Panc1 (cell line): ENCODE measurements around the gene SMIM1. TPM values are rescaled to one million over a fixed set of nuclear protein-coding genes. Genes with fewer than 3 reads are reported as not detected.

Experiments
- ATAC-seq: fragments of 200-7000 bp; cut with Tn5 transposase; 2 replicates; pipeline ENCODE4 v1.9.1; 2020; ENCODE audit warnings: mild to moderate bottlenecking, moderate library complexity
- BruUV-seq: library from RNA; stranded (reverse); fragments of 400-500 nt; replicated peaks from 2 replicates; lab custom pipeline; 2021; lab: Mats Ljungman, UMichigan
- CTCF ChIA-PET: fragments of 300-600 bp; sonication (Branson Sonifier 250); formaldehyde crosslinking; loops from one replicate; lab custom pipeline; 2022; ENCODE audit warnings: antibody characterized with exemption; lab: Charles Lee
- POLR2A ChIA-PET: fragments of 300-600 bp; sonication (Branson Sonifier 250); formaldehyde crosslinking; loops from one replicate; lab custom pipeline; 2022; ENCODE audit warnings: antibody characterized with exemption; lab: Charles Lee
- DNase-seq: peaks from one replicate; pipeline ENCODE4 v3.0.0-alpha.2; 2010; ENCODE audit warnings: low read depth, low spot score
- H3K27ac ChIP-seq: 2 replicates; pipeline ENCODE4 v1.5.1; 2011; ENCODE audit warnings: mild to moderate bottlenecking, low read length, inconsistent platforms
- H3K27me3 ChIP-seq: fragments of 200-500 bp; sonication (Bioruptor generic); 2 replicates; pipeline ENCODE4 v1.6.0; 2014; ENCODE audit warnings: low read length, inconsistent platforms; ENCODE audit not compliant: control insufficient read depth, insufficient read depth
- H3K36me3 ChIP-seq: fragments of 200-500 bp; sonication (Bioruptor generic); 2 replicates; pipeline ENCODE4 v1.5.1; 2014; ENCODE audit warnings: inconsistent platforms, mild to moderate bottlenecking, low read length, moderate library complexity; ENCODE audit not compliant: control insufficient read depth, insufficient read depth
- H3K4me1 ChIP-seq: 2 replicates; pipeline ENCODE4 v1.5.1; 2011; ENCODE audit warnings: inconsistent platforms, mild to moderate bottlenecking, low read length, moderate library complexity; ENCODE audit not compliant: control insufficient read depth, insufficient read depth
- H3K4me3 ChIP-seq, 2 experiments: 2 replicates each; pipeline ENCODE4 v1.5.1; 2011 to 2012; ENCODE audit warnings: low read depth in 2 of 2, low read length in 2 of 2, mild to moderate bottlenecking in 2 of 2, inconsistent platforms in 1 of 2, moderate library complexity in 1 of 2
- H3K9me3 ChIP-seq: fragments of 200-500 bp; sonication (Bioruptor generic); 2 replicates; pipeline ENCODE4 v1.5.1; 2014; ENCODE audit warnings: low read depth, mild to moderate bottlenecking, inconsistent platforms, low read length, moderate library complexity; ENCODE audit not compliant: control insufficient read depth, insufficient read depth
- POLR2AphosphoS5 ChIP-seq: IDR thresholded peaks from 2 replicates; pipeline ENCODE4 v1.6.1; 2012; ENCODE audit warnings: mild to moderate bottlenecking, low read depth, low read length, moderate library complexity
- SIN3A ChIP-seq: IDR thresholded peaks from 2 replicates; pipeline ENCODE4 v1.6.1; 2012; ENCODE audit warnings: low read depth, mild to moderate bottlenecking, low read length, moderate library complexity, borderline replicate concordance; ENCODE audit not compliant: insufficient read depth
- TCF7L2 ChIP-seq: IDR thresholded peaks from 2 replicates; pipeline ENCODE4 v1.6.1; 2011; ENCODE audit warnings: mild to moderate bottlenecking, low read depth, low read length, inconsistent platforms
- in situ Hi-C: cut with HindIII; loops from 2 replicates; pipeline ENCODE4 v1.10.0; 2016; ENCODE audit warnings: low sequenced_read_pairs, low pct_unique_long_range_greater_than_20kb
- intact Hi-C: fragments of 100-400 bp; cut with micrococcal nuclease; formaldehyde crosslinking; loops from one replicate; pipeline ENCODE4 v1.10.0; 2022; ENCODE audit not compliant: unreplicated experiment
- total RNA-seq: library from RNA; stranded (reverse); gene quantifications from one replicate; pipeline ENCODE4 v1.2.1, GENCODE V29; 2021; ENCODE audit not compliant: unreplicated experiment
- TF ChIP-seq, protein P1 (sequence below), 2 experiments: IDR thresholded peaks; 2 replicates each; pipeline ENCODE4 v1.6.1; 2011 to 2012; ENCODE audit warnings: low read depth in 2 of 2, control low read depth in 1 of 2, low read length in 1 of 2, mild to moderate bottlenecking in 1 of 2, moderate library complexity in 1 of 2; ENCODE audit not compliant: insufficient read depth in 1 of 2
- TF ChIP-seq, protein P2 (sequence below): fragments of 450-650 bp; IDR thresholded peaks from 2 replicates; pipeline ENCODE4 v1.5.1; 2017; ENCODE audit warnings: mild to moderate bottlenecking

SMIM1 gene
- total RNA-seq, 1 experiment from 2014 or later: 35.5 TPM

- POLR2A ChIA-PET: no interaction called here
- BruUV-seq: no TSS peak
Observed at GRCh38 chr1:3787349-3787715, 14.8 kb downstream of the SMIM1 start.

DNA sequence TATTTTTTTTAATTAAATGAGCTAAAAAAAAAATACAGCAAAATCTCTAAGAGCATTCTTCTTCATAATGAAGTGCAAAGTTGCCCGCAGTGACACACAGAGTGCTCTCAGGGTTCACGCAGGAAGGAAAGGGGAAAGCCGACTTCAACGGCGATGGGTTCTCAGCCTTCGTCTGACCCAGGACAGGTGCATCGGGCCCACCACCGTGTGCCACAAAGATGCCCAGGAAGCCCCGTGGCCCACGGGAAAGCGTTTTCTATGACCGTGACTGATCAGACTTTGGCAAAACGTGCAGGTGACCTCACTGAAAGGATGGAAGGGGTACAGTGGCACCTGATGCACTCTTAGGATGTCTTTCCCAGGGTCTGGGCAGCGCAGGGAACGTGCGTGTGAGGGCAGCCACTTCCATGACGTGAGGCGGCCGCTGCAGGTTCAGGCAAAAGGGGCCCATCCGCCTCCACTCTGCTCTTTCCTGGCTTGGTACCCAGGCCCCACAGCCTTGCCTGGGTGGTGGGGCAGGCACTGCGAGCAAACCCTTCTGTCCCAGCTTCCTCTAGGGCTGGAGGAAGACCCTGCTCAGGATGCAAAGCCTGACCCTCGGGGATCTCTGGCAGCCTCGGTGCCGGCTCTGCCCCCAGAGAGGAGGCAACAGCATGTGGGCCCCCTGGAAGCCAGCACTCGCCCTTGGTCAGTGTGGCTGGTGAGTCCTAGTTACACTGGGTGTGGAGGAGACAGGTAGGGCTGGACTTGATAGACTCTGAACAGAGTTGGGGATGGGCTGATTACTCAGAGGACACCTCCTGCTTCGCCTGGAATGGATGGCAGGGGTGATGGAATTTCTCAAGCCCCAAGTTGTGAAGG, 15.4 kb downstream of the SMIM1 start:
- no TSS peak for BruUV-seq
- no peaks in the 10 kb centered on the region for H3K27me3 ChIP-seq
- no peak overlapping the region for H3K27ac ChIP-seq
- no peak overlapping the region for H3K4me3 ChIP-seq
- H3K36me3 ChIP-seq: peaks cover 2% of the 10 kb centered on the region; the same call in 1 of the 2 replicates
- no peak for TF ChIP-seq TCF7L2
- no peak for TF ChIP-seq POLR2AphosphoS5
- TF ChIP-seq, protein P1, sequence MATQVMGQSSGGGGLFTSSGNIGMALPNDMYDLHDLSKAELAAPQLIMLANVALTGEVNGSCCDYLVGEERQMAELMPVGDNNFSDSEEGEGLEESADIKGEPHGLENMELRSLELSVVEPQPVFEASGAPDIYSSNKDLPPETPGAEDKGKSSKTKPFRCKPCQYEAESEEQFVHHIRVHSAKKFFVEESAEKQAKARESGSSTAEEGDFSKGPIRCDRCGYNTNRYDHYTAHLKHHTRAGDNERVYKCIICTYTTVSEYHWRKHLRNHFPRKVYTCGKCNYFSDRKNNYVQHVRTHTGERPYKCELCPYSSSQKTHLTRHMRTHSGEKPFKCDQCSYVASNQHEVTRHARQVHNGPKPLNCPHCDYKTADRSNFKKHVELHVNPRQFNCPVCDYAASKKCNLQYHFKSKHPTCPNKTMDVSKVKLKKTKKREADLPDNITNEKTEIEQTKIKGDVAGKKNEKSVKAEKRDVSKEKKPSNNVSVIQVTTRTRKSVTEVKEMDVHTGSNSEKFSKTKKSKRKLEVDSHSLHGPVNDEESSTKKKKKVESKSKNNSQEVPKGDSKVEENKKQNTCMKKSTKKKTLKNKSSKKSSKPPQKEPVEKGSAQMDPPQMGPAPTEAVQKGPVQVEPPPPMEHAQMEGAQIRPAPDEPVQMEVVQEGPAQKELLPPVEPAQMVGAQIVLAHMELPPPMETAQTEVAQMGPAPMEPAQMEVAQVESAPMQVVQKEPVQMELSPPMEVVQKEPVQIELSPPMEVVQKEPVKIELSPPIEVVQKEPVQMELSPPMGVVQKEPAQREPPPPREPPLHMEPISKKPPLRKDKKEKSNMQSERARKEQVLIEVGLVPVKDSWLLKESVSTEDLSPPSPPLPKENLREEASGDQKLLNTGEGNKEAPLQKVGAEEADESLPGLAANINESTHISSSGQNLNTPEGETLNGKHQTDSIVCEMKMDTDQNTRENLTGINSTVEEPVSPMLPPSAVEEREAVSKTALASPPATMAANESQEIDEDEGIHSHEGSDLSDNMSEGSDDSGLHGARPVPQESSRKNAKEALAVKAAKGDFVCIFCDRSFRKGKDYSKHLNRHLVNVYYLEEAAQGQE (IDR thresholded peaks at IDR 0.05; ENCODE audit: insufficient read depth in 1 of 2, low read depth in 2 of 2, low read length in 1 of 2): no peak
- TF ChIP-seq SIN3A: no peak
- TF ChIP-seq, protein P2, sequence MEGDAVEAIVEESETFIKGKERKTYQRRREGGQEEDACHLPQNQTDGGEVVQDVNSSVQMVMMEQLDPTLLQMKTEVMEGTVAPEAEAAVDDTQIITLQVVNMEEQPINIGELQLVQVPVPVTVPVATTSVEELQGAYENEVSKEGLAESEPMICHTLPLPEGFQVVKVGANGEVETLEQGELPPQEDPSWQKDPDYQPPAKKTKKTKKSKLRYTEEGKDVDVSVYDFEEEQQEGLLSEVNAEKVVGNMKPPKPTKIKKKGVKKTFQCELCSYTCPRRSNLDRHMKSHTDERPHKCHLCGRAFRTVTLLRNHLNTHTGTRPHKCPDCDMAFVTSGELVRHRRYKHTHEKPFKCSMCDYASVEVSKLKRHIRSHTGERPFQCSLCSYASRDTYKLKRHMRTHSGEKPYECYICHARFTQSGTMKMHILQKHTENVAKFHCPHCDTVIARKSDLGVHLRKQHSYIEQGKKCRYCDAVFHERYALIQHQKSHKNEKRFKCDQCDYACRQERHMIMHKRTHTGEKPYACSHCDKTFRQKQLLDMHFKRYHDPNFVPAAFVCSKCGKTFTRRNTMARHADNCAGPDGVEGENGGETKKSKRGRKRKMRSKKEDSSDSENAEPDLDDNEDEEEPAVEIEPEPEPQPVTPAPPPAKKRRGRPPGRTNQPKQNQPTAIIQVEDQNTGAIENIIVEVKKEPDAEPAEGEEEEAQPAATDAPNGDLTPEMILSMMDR: no peak
- no peak for ATAC-seq
- in situ Hi-C loops (no loop called here), intact Hi-C loops (no loop called here)
- no peaks in the 10 kb centered on the region for H3K4me1 ChIP-seq
- ChIA-PET POLR2A (no interaction called here), CTCF (no interaction called here)
- no peaks in the 10 kb centered on the region for H3K9me3 ChIP-seq
- no peak for DNase-seq

More at GRCh38 chr1:3787349-3787715, 14.8 kb downstream of the SMIM1 start:
- DNase-seq: no peak
- Histone ChIP-seq H3K27me3 (no peaks in the 10 kb centered on the region), H3K4me3 (no peak overlapping the region), H3K27ac (no peak overlapping the region), H3K36me3 (peaks cover 2% of the 10 kb centered on the region; the same call in 1 of the 2 replicates), H3K9me3 (no peaks in the 10 kb centered on the region), H3K4me1 (no peaks in the 10 kb centered on the region)
- in situ Hi-C loops: no loop called here
- intact Hi-C loops: no loop called here
- TF ChIP-seq POLR2AphosphoS5 (no peak), TCF7L2 (no peak), SIN3A (no peak)
- TF ChIP-seq, protein P2: no peak
- TF ChIP-seq, protein P1 (IDR thresholded peaks at IDR 0.05; ENCODE audit: insufficient read depth in 1 of 2, low read depth in 2 of 2, low read length in 1 of 2): no peak
- no peak for ATAC-seq
- CTCF ChIA-PET: no interaction called here
